Measurements from ENCODE around the gene ARHGEF16. TPM values are rescaled to one million over a fixed set of nuclear protein-coding genes. Genes with fewer than 3 reads are reported as not detected.

The ARHGEF16 gene
- total RNA-seq, 1 experiment from 2014 or later, result 4.7 TPM

GRCh38 chr1:3481836-3482375 lies 27.4 kb downstream of the ARHGEF16 start:
- no peak for DNase-seq (ENCODE audit: low read depth)

GRCh38 chr1:3482378-3482849 lies 27.9 kb downstream of the ARHGEF16 start:
- peak; percentile 69 for DNase-seq (ENCODE audit: low read depth)

GRCh38 chr1:3483380-3483779 lies 28.9 kb downstream of the ARHGEF16 start:
- DNase-seq (ENCODE audit: low read depth), result no peak

GRCh38 chr1:3483801-3484444 lies 29.5 kb downstream of the ARHGEF16 start:
- peak; percentile 57 for DNase-seq (ENCODE audit: low read depth)

GRCh38 chr1:3485016-3485415 lies 30.6 kb downstream of the ARHGEF16 start:
- no peak for DNase-seq (ENCODE audit: low read depth)

GRCh38 chr1:3488432-3488831 lies 34.0 kb downstream of the ARHGEF16 start:
- DNase-seq (ENCODE audit: low read depth), result no peak

GRCh38 chr1:3490046-3490745 lies 35.7 kb downstream of the ARHGEF16 start:
- DNase-seq (ENCODE audit: low read depth), result no peak

- DNase-seq (ENCODE audit: low read depth), result peak; percentile 78
These were observed 37.1 kb downstream of the ARHGEF16 start for GRCh38 chr1:3491291-3492246.

GRCh38 chr1:3492545-3493246 lies 38.2 kb downstream of the ARHGEF16 start:
- no peak for DNase-seq (ENCODE audit: low read depth)

GRCh38 chr1:3494321-3495308 lies 40.1 kb downstream of the ARHGEF16 start:
- no peak for DNase-seq (ENCODE audit: low read depth)

GRCh38 chr1:3495776-3496745 lies 41.6 kb downstream of the ARHGEF16 start:
- DNase-seq (ENCODE audit: low read depth), result peak; percentile 92

GRCh38 chr1:3496916-3497315 lies 42.5 kb downstream of the ARHGEF16 start:
- DNase-seq (ENCODE audit: low read depth), result no peak

GRCh38 chr1:3497521-3497920 lies 43.1 kb downstream of the ARHGEF16 start:
- DNase-seq (ENCODE audit: low read depth), result no peak

GRCh38 chr1:3498246-3498930 lies 43.9 kb downstream of the ARHGEF16 start:
- DNase-seq (ENCODE audit: low read depth), result no peak

- DNase-seq (ENCODE audit: low read depth), result no peak
These were observed 44.5 kb downstream of the ARHGEF16 start for GRCh38 chr1:3498986-3499385.

- DNase-seq (ENCODE audit: low read depth), result no peak
These were observed 45.1 kb downstream of the ARHGEF16 start for GRCh38 chr1:3499611-3500010.

- no peak for DNase-seq (ENCODE audit: low read depth)
These were observed 45.9 kb downstream of the ARHGEF16 start for GRCh38 chr1:3500265-3500835.

- no peak for DNase-seq (ENCODE audit: low read depth)
These were observed 47.0 kb downstream of the ARHGEF16 start for GRCh38 chr1:3501437-3501836.

All from Daoy (cell line).